Cardiac fibroblast (primary cell): ENCODE results near the gene UBE2U.

Experiments
- DNase-seq, 2 donors: peaks; one replicate each; pipeline versions ENCODE4 v3.0.0 to v3.0.0-alpha.2; 2010; ENCODE audit warnings: low read depth in 2 of 2
- H3K4me3 ChIP-seq, 2 donors: replicated peaks in 1 of 2; 1 replicate in 1 of 2; 2 replicates in 1 of 2; pipeline ENCODE4 v1.5.1; 2011; ENCODE audit warnings: low read depth in 2 of 2, low read length in 2 of 2, mild to moderate bottlenecking in 2 of 2, moderate library complexity in 1 of 2
- TF ChIP-seq, protein P1 (sequence below): IDR thresholded peaks from one replicate; pipeline ENCODE4 v1.5.1; 2011; ENCODE audit warnings: low read depth, mild to moderate bottlenecking, low read length, inconsistent platforms

Gene UBE2U, protein sequence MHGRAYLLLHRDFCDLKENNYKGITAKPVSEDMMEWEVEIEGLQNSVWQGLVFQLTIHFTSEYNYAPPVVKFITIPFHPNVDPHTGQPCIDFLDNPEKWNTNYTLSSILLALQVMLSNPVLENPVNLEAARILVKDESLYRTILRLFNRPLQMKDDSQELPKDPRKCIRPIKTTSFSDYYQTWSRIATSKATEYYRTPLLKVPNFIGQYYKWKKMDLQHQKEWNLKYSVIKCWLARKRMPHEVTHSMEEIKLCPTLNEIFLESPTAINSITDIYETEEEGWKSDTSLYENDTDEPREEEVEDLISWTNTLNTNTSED

DNA sequence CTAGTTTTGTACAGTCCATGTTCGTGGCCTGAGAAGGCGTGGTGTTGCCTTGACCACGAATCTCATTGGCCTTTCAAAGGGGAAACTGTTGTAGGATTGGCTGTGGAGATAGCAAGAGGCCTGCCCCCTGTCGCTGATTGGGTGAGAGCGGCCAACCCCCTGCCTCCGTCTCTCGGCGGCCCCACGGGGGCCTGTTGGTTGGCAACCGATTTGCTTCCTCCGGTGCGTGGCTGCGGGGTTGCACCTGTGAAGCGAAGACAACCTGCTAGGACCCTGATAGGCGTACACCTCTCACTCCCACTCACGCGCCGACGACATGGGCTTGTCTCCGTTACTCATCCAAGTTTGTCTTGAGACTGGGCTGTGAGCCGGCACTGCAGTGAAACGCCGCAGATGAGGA is at the start of gene UBE2U:
TSS of gene UBE2U (plus strand) at position 204 of the 400 bp plus-strand sequence. CDS start 428 bp downstream, outside the sequence.
- TF ChIP-seq, protein P1, sequence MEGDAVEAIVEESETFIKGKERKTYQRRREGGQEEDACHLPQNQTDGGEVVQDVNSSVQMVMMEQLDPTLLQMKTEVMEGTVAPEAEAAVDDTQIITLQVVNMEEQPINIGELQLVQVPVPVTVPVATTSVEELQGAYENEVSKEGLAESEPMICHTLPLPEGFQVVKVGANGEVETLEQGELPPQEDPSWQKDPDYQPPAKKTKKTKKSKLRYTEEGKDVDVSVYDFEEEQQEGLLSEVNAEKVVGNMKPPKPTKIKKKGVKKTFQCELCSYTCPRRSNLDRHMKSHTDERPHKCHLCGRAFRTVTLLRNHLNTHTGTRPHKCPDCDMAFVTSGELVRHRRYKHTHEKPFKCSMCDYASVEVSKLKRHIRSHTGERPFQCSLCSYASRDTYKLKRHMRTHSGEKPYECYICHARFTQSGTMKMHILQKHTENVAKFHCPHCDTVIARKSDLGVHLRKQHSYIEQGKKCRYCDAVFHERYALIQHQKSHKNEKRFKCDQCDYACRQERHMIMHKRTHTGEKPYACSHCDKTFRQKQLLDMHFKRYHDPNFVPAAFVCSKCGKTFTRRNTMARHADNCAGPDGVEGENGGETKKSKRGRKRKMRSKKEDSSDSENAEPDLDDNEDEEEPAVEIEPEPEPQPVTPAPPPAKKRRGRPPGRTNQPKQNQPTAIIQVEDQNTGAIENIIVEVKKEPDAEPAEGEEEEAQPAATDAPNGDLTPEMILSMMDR: no peak
- no peak for DNase-seq
- H3K4me3 ChIP-seq: no peak within 1 kb of the TSS

DNA sequence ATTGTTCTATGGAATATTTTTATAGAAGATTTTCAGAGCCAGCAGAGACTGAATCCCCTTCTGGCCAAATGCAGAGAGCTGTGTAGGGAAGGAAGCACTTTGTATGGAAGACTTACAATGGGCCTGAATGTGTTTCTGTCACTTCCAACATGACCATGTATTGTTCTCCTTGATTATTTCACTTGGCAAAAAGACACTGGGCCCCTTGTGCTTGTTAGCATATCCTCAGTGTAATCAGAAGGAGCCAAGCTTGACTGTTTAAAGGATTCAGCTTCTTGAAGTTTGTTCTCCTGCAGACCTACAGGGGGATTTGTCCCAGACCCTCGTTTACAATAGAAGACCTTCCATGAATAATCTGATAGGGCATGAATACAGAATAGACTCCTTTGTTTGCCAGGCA is 48.1 kb upstream of the UBE2U start:
- TF ChIP-seq, protein P1: no peak
- DNase-seq: no peak
- no peak overlapping the region for H3K4me3 ChIP-seq

DNA sequence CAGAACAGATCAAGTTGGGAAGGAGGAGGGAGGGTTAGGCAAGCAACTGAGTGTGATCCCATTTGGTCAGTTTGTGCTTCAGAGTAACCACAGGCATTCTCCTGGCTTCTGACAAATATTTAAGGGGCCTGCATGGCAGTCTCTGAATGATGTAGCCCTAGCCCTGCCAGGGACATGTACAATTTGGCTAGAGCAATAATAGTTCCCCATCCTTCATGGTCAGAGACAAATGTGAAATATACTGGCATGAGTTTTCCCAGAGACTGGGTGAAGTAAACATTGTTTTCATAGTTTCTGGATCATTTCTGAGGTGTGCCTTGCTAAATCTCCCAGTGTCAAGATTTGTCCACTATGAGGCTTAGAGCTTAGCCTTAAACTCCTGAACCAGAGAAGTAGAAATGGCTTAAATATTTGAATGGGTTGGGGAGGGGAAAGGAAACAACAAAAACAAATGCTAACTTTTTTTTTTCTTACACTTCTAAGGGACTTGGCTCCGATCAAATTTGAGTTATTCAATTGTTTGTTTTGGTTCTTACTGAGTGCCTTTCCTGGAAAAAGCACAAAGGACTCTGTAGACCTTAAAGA is 42.0 kb upstream of the UBE2U start:
- TF ChIP-seq, protein P1: no peak

DNA sequence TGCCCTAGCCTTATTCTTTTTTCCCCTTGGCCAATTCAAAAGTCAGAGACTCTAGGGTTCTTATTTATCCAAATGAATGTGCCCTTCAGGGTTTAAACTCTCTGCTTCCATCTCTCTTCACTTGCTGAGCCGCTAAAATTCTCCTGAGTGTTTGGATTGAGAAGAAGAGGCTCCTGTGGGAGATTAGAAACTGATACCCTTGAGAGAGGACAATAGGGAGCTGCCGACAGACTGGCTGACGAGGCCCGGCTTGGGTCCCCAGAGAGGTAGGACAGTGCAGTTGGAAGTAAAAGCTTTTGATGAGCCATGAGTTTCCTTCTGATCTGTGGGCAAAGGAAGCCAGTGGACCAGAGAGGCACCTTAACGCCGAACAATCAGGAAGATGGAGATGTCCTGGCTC is 41.3 kb upstream of the UBE2U start:
- no peak for DNase-seq
- H3K4me3 ChIP-seq: no peak overlapping the region
- TF ChIP-seq, protein P1: no peak

More for the DNA sequence above, 42.0 kb upstream of the UBE2U start:
- no peak overlapping the region for H3K4me3 ChIP-seq
- DNase-seq: peak; percentile 68 to 82

DNA sequence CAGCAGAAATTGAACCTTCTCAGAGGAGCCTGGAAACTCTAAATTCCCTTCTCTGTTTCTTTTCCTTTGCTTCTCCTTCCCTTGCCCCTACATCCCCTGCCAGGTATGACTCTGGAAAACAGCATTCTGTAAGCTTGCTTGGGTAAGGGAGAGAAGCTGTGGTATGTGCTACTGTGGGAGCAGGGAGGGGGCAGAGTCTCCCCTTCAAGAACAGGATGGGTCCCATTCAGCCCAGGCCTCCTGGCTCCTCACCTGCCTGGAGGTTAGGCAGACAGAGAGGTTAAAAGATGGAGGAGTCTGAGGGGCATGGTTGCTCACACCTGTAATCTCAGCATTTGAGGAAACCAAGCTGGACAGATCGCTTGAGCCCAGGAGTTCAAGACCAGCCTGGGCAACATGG is 40.6 kb upstream of the UBE2U start:
- DNase-seq: no peak
- TF ChIP-seq, protein P1: no peak
- H3K4me3 ChIP-seq: no peak overlapping the region

DNA sequence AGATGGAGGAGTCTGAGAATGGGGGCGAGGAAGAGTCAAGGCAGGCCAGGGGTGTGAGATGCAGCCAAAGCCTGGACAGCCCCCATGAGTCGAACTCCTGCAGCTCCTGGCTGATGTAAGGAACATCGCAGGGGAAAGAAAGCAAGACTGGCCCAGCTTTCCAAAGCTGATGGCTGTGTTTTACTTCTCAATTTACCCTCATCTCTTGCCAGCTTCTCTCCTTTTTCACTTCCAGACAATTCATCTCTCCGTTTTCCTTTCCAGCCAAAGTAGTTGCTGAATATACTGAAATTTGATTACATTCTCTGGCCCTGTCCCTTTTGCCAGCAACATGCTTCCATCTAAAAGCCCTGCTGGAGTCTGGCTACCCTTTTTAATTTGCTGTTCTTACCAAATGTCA is 40.0 kb upstream of the UBE2U start:
- DNase-seq: no peak
- TF ChIP-seq, protein P1: no peak
- no peak overlapping the region for H3K4me3 ChIP-seq

DNA sequence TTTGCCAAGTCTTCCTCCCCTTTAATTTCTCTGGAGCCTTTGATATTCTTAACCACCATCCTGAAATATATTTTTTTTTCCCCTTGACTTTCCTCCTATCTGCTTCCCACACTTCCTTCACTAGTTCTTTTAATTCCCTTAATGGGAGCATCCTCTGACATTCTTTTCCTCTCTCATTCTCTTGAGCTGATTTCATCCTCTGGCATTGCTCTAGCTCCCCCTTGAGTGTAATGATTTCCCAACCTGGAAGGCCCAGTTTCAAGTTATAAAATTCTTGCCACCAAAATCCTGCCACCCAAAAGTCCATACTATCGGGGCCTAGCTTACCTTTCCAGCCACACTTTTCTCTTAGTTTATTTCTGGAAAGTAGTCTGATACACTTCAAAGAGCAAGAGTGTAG is 39.5 kb upstream of the UBE2U start:
- DNase-seq: peak; percentile 67 to 70
- TF ChIP-seq, protein P1: peak; percentile 61
- no peak overlapping the region for H3K4me3 ChIP-seq
